D341Med (cell line): ENCODE results near the gene ORC5.
"Not testable (repeated sequence)": the region's sequence is repeated elsewhere in the genome, so short reads cannot be mapped to it uniquely, and the experiment has no call there.

ENCODE experiments used
- DNase-seq: peaks from one replicate; pipeline ENCODE4 v3.0.0; 2012; ENCODE audit warnings: low spot score

Gene ORC5

DNA sequence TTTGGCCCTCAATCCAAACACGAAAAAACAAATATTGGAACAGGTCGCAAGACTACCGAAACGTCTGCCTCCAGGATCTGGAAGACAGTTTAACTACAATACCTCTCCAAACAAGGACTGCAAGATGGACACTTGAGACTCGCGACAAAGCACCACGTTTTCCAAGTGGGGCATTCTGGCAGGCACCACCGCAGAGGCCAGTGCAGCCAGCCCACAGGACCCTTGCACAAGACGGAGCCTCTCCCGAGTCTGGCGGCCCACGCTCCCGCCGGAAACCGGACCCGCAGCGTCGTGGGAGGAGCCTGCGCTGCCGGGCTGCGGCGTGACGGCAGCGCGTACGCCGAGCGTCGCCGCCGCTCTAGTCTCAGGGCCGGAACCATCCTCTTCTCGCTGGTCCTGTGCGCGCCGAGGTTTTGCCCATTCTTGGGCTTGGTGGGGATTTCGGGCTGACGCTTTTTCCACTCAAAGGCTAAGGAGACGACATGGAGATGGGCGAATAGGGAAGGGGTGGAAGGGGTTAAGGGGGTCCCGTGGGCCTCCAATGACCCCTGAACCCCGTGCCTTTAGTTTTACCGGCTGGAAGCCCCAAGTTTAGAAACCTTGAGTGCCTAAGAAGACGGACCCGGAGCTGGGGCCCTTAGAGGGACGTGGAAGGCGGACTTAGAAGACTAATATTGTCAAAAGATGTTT lies at the start of gene ORC5:
TSS of gene ORC5 (minus strand) at position 283 of the 690 bp plus-strand sequence. CDS start at position 174, 109 bp downstream.
- DNase-seq, result peak; percentile 96

DNA sequence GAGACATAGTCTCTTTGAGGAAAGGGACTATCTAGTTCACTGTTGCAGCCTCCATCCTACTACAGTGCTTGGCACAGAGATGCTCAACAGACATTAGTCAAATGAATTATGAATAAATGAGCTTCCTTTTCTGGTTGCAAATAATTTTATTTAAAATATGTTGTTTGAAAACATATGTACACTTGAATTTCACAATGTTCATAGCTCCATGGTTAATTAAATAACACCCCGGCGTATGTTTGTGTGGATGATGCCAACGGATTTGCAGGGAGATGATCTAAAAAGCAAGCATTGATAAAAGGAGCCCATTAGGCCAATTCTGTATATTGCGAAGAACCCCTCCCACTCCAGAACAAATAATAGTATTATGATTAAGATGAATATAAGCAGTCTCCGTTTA lies 47.8 kb upstream of the ORC5 start:
- no peak for DNase-seq

DNA sequence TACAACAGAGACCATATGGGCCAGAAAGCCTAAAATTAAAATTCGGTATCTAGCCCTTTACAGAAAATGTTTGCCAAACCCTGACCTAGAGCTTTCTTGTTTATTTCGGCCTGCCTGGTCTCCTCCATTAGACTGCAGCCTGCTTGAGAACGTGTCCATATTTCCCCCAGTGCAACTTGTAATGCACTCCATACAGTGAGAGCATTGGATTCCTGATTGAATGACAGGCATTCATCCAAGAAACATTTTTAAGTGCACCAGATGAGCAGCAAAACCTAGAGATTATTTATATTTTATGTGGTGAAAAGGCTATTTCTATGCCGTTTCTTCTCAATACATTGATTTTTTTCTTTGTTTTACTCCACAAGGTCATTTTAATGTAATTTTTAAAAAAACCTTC lies 47.4 kb upstream of the ORC5 start:
- no peak for DNase-seq

DNA sequence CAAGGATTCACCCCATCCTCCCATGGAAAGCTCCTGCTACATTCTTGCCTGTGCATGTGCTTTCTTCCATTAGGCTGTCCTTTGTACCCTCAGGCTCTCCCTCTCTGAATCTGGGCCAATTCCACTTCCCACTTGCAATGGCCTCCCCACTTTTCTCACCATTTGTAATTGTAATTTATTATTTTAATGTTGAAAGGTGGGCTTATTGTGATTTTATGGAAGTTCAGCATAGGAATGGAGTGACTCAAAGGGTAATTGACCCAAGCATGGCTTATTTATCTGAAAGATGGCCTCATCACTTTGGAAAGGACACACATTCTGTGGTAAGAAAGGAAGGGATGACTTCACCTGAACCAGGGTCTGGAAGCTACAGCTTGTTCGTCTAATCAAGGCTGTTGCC lies 46.9 kb upstream of the ORC5 start:
- no peak for DNase-seq

DNA sequence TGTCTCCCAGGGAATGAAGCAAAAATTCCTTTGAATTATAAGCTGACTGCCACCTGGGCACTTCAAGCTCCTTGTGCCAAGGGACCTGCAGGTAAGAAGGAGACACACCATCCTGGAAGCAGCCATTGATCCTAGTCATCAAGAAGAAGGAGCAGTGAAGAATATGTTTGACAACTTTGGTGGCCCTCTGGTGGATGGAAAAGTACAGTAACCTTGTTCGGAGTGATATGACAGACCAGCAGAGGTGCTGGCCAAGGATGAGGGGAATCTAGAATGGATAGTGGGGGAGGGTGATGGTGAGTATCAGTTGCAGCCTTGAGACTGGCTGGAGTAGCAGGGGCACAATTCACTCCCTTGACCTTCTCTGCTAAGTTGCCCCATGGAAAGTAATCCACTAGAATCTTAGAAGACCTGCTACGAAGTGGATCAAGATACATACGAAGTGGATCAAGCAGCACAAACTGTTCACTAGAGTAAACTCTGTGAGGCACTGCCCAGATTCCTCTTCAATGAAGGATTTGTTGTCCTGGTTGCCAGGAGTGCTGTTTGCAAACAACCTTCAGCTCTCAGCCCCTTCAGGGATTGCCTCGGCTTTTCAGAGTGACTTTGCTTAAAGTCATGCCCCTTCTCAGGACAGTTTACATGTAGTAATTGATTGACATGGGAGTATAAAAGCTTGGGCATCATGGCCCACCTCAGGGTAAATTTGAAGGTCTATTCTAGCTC lies 44.8 kb upstream of the ORC5 start:
- no peak for DNase-seq

DNA sequence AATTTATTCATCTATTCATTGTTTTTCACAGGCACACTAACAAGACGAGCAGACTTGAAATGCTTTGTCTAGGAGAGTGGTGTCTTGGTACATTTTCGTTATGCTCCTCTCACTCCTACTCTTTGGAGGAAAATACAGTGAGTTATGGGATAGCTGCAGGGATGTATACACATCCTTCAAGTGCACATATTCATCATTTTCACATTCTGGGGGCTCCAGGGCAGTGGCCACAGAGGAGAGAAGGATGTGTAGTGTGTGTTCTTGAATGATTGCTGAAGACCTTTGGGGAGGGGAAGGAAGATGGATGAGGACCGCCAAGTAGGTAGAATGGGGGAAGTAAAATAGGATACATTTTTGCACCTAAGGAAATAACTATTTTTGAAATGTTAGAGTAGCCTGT lies 34.8 kb upstream of the ORC5 start:
- no peak for DNase-seq

DNA sequence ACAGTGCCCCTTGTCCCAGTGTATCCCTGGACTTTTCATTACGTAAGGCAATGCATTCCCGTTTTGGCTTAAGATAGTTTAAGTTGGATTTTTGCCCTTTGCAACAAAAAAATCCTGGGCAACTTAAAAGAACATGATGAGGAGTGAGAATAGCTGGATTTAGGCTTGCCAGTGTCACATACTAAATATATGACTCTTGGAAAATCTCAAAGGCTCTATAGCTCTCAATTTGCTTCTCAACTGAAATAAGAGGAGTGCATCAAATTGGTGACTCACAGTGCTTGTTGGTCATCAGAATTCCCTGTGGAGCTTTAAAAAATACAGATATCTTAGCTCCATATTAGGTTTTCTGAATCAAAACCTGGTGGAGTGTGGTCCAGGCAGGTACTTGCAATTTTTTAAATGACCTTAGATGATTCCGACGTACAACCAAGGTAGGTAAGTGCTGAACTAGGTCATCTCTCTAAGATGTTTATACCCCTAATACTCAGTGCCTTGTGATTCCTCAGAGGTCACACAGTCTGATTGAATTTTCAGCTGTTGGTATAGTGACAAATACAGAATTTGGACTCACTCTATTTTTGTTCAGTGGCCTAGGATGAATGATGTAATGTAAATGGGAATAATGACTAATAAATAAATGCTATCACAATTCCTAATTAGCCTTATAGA lies 33.9 kb upstream of the ORC5 start:
- DNase-seq, result no peak

DNA sequence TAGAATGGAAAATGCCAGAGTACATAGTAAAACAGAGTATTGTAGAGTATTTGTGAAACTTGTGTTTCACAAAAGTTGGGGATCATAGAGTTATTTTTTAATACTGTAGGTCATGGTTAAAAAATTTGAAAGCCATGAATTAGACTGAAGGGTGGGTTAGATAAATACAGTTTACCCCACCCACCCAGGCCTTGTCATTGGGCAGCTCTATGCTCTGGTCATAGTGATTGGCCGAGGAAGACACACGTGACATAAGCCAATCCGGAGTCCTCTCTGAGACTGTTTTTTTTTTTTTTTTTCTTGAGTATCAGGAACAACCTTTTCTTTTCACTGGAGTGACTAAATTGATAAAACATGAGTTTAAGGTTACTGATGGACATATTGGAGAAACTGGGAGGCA lies 33.3 kb upstream of the ORC5 start:
- DNase-seq, result no peak

DNA sequence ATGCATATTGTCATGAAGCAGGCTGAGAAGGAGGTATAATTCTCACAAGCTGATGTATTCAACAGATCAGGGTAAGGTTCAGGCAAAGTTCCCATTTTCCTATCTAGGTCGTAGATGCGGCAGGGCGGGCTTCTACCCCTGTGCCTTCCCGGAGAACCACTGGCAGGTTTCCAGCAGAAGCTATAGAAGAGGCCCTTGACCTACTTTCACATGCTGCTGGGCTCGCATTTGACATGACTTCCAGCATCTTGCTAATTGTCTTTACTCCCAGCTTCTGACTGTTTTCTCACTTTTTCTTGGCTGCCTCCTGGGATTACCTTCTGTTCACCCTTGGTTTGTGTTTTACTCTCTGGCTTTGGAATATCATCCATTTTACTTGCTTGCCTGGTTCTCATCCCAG lies 32.6 kb upstream of the ORC5 start:
- no peak for DNase-seq

DNA sequence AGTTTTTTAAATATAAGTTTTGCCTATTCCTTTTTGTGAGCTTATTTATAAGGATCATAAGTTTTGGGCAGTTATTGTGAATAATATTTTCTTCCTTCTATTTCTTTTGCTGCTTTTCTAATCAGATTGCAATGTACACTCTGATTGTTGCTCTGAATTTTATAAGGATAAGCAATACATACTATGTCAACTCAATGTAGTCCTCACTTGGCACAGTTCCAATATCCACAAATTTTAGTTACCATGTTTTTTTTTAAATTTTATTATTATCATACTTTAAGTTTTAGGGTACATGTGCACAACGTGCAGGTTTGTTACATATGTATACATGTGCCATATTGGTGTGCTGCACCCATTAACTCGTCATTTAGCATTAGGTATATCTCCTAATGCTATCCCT lies 27.2 kb upstream of the ORC5 start:
- not testable (repeated sequence) for DNase-seq

DNA sequence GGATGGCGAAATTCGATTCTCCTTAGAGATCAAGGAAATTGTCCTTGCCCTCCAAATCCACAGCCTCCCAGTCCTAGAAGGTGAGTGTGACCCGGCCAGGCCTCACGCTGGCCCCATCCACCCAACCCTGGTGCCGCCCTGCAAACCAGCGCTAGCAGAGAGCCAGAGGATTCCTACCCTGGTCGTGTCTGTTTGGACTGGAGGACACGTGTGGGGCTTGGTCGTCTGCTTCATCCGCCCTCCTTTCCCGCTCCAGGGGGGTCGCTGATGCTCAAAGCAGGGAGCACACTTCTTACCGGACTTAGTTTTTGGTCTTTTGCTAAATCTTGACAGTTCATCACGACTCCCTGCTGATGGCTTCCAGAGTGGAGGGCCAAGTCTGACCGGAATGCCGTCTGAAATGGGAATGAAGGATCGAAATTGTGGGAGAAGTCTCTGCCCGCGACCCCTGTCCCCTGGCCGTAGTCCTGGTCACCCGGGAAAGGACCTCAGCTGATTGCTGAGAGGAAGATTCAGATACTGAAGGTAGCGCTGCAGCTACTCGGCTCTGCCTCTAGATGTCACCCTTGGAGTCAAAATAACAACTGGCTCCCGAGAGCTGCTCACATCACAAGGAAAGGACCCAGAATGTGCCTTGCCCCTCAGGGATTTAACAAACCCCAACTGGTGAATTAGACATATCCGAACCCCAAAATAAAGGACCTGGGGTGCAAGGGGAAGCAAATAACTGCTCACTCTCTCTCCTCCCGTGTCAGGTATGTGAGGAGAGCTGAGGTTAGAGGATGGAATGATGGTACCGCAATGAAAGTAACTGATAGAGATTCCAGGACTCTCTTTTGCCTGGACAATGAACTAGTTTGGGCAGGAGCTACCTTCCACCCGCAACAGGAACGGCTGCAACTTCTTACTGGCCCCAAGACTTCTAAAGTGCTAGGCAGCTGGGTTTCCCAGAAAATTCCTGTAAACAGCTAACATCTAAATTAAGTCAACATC lies 23.5 kb upstream of the ORC5 start:
- peak; percentile 77 for DNase-seq

DNA sequence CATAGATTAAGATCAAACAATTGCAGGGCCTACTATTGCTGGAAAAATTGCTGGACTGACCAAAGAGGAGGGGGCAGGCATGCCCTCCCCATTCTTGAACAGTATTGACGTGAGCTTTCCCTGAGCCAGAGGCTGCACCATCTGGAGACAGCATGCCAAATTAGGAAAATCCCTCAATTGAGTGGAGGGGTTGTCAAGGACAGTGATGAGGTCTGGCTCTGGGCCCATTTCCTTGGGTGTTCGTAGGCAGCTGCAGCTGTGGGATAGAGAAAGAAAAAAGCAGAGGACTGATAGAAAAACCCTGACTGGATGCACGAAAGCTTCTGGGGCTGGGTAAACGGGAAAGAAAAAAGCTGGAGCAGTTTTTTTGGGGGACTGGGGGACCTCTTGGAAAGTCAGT lies 22.8 kb upstream of the ORC5 start:
- peak; percentile 63 for DNase-seq

DNA sequence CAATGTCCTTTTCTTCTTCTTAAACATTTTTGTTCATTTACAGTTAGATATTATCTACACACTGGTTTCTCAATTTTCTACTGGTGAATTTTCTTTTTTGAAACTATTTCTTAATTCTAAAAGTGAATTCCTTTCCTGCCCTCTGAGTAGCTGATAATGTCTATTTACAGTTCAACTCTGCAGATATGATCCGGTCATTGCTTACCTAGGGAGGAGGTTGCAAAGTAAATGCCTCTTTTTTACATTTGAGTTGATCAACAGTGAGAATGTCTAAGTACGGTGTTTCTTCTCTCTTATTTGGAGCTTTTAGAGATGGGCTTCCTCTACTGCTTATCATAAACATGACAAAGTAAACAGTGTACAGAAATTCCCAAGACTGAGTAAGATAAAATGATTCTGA lies 20.6 kb upstream of the ORC5 start:
- DNase-seq, result no peak

DNA sequence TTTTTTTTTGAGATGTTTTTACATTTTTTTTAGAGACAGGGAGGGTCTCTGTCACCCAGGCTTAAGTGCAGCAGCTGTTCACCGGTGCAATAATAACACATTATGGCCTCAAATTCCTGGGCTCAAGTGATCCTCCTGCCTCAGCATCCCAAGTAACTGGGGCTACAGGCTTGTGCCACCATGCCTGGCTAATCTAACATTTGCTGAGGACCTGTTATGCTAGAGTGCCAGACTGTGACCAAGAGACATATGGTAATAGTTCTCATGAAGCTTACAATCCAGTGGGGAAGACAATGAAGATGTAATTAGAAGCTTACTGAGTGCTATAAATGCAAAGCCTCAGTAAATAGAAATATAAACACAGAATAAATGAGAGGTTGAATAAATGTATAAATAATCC lies 17.6 kb upstream of the ORC5 start:
- DNase-seq, result peak; percentile 58

DNA sequence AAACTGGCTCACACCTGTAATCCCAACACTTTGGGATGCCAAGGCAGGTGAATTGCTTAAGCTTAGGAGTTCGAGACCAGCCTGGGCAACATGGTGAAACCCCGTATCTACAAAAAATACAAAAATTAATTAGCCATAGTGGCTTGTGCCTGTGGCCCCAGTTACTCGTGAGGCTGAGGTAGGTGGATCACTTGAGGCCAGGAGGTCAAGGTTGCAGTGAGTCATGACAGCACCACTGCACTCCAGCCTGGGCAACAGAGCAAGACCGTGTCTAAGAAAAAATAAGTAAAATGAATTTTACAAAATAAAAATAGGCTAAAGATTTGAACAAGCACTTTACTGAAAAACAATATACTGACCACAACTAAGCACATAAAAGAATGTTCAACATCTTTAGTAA lies 9.8 kb upstream of the ORC5 start:
- DNase-seq, result no peak

DNA sequence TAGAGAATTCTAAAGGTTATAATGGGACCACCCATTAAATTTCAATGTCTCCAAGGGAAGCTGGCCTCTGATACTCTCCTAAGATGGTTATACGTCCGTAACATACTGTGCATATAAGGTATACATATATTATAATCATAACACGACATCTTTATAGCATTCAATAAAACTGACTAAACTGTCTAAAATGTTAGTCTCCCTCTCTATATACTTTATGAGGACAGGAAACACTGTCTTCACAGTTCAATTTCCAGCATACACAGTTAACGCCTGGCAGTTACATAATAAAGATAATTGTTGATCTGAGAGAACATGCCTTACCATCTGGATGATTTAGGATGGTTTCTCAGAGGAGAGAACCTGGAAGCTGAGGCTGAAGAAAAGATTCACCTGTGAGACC lies 1.2 kb upstream of the ORC5 start:
- DNase-seq, result no peak

DNA sequence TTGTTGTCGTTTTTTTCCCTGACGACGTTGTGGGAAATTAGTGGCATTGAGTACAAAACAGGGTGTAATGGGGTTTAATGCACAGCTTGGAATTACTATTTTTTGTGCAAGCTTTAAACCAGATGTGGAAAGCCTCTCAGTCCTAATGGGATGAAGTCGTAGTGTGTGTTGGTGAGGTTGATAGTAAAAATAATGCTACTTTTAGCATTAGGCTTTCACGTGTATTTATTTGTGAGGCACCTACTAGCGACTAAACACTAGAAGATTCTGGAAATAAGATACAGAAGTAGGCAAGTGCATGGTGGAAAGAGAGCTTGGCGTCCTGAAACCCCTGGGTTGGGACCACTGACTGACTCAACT lies 588 bp upstream of the ORC5 start:
- DNase-seq, result no peak

DNA sequence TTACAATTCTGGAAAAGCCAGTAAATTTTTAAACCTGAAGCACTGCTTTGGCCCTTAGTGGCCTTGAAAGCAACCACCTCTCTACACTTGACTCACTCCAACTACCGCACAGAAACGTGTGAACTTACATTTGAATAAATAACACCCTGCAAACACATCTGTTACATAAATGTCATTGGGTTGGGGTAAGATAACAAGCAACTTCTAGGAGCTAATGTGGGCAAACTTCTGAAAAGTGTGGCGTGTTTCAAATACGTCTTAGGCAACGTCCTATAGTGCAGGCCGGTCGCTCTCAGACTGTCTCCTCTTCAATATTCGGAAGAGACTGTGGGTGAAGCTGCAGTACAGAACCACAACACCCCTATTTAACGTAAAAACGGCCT lies 474 bp downstream of the ORC5 start:
- no peak for DNase-seq

DNA sequence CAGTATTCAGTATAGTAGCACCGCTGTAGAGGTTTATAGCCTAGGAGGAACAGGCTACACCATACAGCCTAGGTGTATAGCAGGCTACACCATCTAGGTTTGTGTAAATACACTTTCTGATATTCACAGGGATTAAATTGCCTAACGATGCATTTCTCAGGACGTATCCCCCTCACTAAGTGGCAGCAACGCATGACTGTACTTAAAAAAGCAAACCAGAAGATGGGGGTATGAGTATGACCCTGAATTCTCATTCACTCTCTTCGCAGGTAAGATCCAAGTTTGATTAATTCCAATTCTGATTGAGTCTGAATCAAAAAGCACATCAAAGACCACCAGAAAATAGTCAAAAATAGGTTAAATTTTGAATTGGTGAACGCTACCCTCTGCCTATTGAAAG lies 972 bp downstream of the ORC5 start:
- DNase-seq, result no peak

DNA sequence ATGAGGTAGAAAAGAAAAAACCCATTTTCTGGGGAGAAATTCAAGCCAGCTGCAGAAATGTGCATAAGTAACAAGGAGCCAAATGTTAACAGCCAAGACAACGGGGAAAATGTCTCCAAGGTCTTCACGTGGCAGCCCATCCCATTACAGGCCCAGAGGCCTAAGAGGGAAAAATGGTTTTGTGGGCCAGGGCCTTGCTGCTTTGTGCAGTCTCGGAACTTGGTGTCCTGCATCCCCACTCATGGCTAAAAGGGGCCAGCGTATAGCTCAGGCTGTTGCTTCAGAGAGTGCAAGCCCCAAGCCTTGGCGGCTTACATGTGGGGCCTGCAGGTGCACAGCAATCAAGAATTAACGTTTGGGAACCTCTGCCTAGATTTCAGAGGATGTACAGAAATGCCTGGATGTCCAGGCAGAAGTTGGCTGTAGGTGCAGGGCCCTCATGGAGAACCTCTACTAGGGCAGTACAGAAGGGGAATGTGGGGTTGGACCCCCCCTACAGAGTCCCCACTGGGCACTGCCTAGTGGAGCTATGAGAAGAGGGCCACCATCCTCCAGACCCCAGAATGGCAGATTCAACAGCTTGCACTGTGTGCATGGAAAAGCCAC lies 9.0 kb downstream of the ORC5 start:
- DNase-seq, result no peak

DNA sequence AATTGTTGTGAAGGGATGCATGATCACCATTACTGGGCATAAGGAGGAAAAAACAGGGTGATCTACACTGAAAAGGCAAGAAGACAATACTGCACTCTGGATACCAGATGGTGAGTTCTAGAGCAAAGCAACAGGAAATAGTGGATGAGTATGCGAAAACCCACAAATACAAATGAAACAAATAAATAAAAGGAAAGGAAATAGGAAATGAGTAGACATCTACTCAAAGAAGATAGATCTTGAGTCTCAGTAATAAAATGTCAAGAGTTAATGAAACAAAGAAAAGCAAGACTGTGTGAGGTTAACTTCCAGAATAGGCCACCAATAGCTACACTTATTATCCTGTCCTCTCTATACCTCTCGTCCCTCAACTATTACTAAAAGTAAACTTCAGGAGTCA lies 11.7 kb downstream of the ORC5 start:
- DNase-seq, result no peak

DNA sequence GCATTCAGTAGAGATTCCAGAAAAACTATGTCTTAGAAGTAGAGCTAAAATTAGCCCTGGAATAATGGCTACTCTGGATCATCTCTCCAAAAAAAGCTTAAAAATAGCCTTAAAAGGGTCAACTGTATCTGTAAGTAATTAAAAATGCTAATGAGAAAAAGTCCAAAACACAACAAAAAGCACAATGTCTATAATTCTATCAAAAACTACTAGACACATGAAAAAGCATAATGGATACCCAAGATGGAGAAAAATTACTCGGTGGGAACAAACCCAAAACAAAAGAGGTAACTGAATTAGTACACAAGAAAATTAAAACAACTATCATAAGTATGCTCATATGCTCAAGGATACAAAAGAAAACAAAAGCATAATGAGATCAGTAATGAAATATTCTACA lies 15.4 kb downstream of the ORC5 start:
- DNase-seq, result no peak
